ENCODE data around the gene EFEMP2.
A peak's percentile ranks its signal among the peaks of the same experiment; 100 is the strongest.

The EFEMP2 gene

GRCh38 chr11:65821107-65821506 lies 51.5 kb downstream of the EFEMP2 start:
- DNase-seq (ENCODE audit: low read depth) = no peak

GRCh38 chr11:65817835-65818680 lies 54.5 kb downstream of the EFEMP2 start:
- DNase-seq (ENCODE audit: low read depth) = peak; percentile 98

- DNase-seq (ENCODE audit: low read depth) = no peak
Measured at GRCh38 chr11:65817312-65817834, 55.2 kb downstream of the EFEMP2 start.

- no peak for DNase-seq (ENCODE audit: low read depth)
Measured at GRCh38 chr11:65816696-65817095, 55.9 kb downstream of the EFEMP2 start.
